GM21447 (cell line): ENCODE results near the gene PTPRN2.

Experiments used
- ATAC-seq: cut with Tn5 transposase; IDR thresholded peaks from one replicate; pipeline ENCODE4 v1.9.1; 2021; ENCODE audit not compliant: unreplicated experiment

Gene PTPRN2

GRCh38 chr7:157890921-157891401, 696.7 kb downstream of the PTPRN2 start:
- no peak for ATAC-seq

- no peak for ATAC-seq
Measured at GRCh38 chr7:157889480-157889879, 698.1 kb downstream of the PTPRN2 start.

GRCh38 chr7:157888579-157888978, 699.0 kb downstream of the PTPRN2 start:
- no peak for ATAC-seq

- no peak for ATAC-seq
Measured at GRCh38 chr7:157887400-157887799, 700.2 kb downstream of the PTPRN2 start.

GRCh38 chr7:157886711-157887110, 700.9 kb downstream of the PTPRN2 start:
- no peak for ATAC-seq

GRCh38 chr7:157886266-157886665, 701.4 kb downstream of the PTPRN2 start:
- no peak for ATAC-seq

- ATAC-seq = no peak
Measured at GRCh38 chr7:157885140-157885539, 702.5 kb downstream of the PTPRN2 start.

GRCh38 chr7:157884461-157885062, 703.1 kb downstream of the PTPRN2 start:
- ATAC-seq = no peak

- ATAC-seq = no peak
Measured at GRCh38 chr7:157881048-157881771, 706.4 kb downstream of the PTPRN2 start.

- no peak for ATAC-seq
Measured at GRCh38 chr7:157879391-157879790, 708.2 kb downstream of the PTPRN2 start.

GRCh38 chr7:157877298-157878090, 710.1 kb downstream of the PTPRN2 start:
- ATAC-seq = no peak

- no peak for ATAC-seq
Measured at GRCh38 chr7:157876469-157877285, 710.9 kb downstream of the PTPRN2 start.

GRCh38 chr7:157875230-157876179, 712.1 kb downstream of the PTPRN2 start:
- no peak for ATAC-seq

GRCh38 chr7:157874870-157875229, 712.8 kb downstream of the PTPRN2 start:
- ATAC-seq = no peak

- no peak for ATAC-seq
Measured at GRCh38 chr7:157874208-157874816, 713.3 kb downstream of the PTPRN2 start.

- ATAC-seq = no peak
Measured at GRCh38 chr7:157873664-157874063, 714.0 kb downstream of the PTPRN2 start.

- ATAC-seq = no peak
Measured at GRCh38 chr7:157873181-157873580, 714.4 kb downstream of the PTPRN2 start.

- ATAC-seq = no peak
Measured at GRCh38 chr7:157872447-157872846, 715.2 kb downstream of the PTPRN2 start.

- no peak for ATAC-seq
Measured at GRCh38 chr7:157871681-157872080, 715.9 kb downstream of the PTPRN2 start.
